ENCODE measurements around the gene TPCN2. TPM values are rescaled to one million over a fixed set of nuclear protein-coding genes. Genes with fewer than 3 reads are reported as not detected.

TPCN2 gene
- total RNA-seq, 4 donors from 2014 or later, result 1.4 to 4.1 (median 3.3) TPM

DNA sequence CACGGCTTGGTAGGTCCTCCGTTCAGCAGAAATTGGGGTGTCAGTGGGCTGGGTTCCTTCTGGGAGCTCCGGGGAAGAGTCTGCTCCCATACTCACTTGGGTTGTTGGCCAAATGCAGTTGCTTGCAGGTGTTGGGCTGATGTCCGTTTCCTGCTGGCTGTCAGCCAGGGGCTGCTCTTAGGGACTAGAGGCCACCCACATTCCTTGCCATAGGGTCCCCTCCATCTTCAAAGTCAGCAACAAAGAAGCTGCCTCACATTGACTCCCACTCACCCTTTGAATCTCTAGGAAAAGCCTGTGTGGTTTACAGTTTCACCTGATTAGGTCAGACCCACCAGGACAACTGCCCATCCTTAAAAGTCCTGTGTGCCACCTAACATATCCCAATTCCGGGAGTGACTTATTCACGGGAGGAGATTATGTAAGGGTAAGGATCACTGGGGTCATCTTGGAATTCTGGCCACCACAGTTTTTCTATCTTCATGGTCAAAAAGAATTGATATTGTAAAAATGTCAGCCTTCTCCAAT is 43.0 kb downstream of the TPCN2 start:
- H3K27me3 ChIP-seq, result no peaks in the 10 kb centered on the region
- peaks cover 2% of the 10 kb centered on the region in 2 donors for H3K4me1 ChIP-seq
- TF ChIP-seq POLR2A (IDR thresholded peaks at IDR 0.05), result no peak
- TF ChIP-seq, protein P1, sequence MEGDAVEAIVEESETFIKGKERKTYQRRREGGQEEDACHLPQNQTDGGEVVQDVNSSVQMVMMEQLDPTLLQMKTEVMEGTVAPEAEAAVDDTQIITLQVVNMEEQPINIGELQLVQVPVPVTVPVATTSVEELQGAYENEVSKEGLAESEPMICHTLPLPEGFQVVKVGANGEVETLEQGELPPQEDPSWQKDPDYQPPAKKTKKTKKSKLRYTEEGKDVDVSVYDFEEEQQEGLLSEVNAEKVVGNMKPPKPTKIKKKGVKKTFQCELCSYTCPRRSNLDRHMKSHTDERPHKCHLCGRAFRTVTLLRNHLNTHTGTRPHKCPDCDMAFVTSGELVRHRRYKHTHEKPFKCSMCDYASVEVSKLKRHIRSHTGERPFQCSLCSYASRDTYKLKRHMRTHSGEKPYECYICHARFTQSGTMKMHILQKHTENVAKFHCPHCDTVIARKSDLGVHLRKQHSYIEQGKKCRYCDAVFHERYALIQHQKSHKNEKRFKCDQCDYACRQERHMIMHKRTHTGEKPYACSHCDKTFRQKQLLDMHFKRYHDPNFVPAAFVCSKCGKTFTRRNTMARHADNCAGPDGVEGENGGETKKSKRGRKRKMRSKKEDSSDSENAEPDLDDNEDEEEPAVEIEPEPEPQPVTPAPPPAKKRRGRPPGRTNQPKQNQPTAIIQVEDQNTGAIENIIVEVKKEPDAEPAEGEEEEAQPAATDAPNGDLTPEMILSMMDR (IDR thresholded peaks at IDR 0.05 in 4 of 5, conservative IDR thresholded peaks at IDR 0.05 in 1 of 5), result no peak
- no peak for DNase-seq
- no peak overlapping the region for H3K4me3 ChIP-seq
- H3K27ac ChIP-seq, result no peak overlapping the region
- intact Hi-C loops (cut with DNase I; ENCODE audit: low total_unique reads) (no loop called here), in situ Hi-C loops (cut with MboI; ENCODE audit: low sequenced_read_pairs in 4 of 4) (no loop called here)
- no peaks in the 10 kb centered on the region for H3K9me3 ChIP-seq
- ATAC-seq, result no peak
- H3K36me3 ChIP-seq, result no peaks in the 10 kb centered on the region

DNA sequence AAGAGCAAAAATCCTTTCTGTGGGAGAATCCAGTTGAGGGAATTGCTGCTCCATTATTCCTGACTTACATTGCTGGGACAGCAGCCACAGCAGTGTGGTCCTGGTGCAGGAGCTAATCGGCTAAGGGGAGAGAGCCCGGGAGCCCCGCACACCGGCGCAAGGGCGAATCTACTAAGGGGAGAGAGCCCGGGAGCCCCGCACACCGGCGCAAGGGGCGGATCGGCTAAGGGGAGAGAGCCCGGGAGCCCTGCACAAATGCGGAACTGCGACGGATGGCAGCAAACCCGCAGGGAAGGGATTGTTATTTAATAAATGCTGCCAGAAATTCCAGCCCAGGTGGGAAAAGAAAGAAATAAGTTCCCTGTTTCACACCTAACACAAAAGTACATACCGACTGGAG is 43.5 kb downstream of the TPCN2 start:
- Histone ChIP-seq H3K27ac (no peak overlapping the region), H3K9me3 (no peaks in the 10 kb centered on the region), H3K27me3 (no peaks in the 10 kb centered on the region), H3K36me3 (no peaks in the 10 kb centered on the region), H3K4me3 (no peak overlapping the region), H3K4me1 (peaks cover 2% of the 10 kb centered on the region in 2 donors)
- TF ChIP-seq, protein P1 (IDR thresholded peaks at IDR 0.05 in 4 of 5, conservative IDR thresholded peaks at IDR 0.05 in 1 of 5), result no peak
- intact Hi-C loops (cut with DNase I; ENCODE audit: low total_unique reads) (no loop called here), in situ Hi-C loops (cut with MboI; ENCODE audit: low sequenced_read_pairs in 4 of 4) (no loop called here)
- DNase-seq, result no peak
- ATAC-seq, result no peak

DNA sequence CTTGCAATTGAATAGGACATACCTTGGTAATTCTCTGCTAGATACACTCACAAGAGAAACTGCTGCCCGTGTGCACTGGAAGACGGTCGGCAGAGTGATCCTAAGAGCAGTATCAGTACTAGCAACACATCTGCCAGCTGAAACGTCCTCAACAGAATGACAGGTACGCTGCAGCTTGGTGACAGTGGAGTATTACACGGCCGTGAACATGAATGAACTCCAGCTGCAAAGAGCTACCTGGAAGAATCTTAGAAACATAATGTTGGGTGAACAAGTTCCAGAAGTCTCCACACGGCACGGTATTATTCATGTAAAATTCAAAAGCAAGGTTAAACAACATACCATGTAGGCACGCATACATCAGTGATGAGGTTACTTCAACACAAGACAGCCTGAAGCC is 44.4 kb downstream of the TPCN2 start:
- ATAC-seq (no peak), DNase-seq (no peak)
- intact Hi-C loops (cut with DNase I; ENCODE audit: low total_unique reads), result no loop called here
- no peaks in the 10 kb centered on the region for H3K9me3 ChIP-seq
- H3K4me1 ChIP-seq, result peaks cover 2% of the 10 kb centered on the region in 2 donors
- no peaks in the 10 kb centered on the region for H3K36me3 ChIP-seq
- H3K4me3 ChIP-seq, result no peak overlapping the region
- no peak overlapping the region for H3K27ac ChIP-seq
- in situ Hi-C loops (cut with MboI; ENCODE audit: low sequenced_read_pairs in 4 of 4), result no loop called here
- H3K27me3 ChIP-seq, result no peaks in the 10 kb centered on the region
- TF ChIP-seq, protein P1 (IDR thresholded peaks at IDR 0.05 in 4 of 5, conservative IDR thresholded peaks at IDR 0.05 in 1 of 5), result no peak
- no peak for TF ChIP-seq POLR2A (IDR thresholded peaks at IDR 0.05)

- Histone ChIP-seq H3K9me3 (no peaks in the 10 kb centered on the region), H3K27ac (no peak overlapping the region), H3K27me3 (no peaks in the 10 kb centered on the region), H3K4me1 (no peaks in the 10 kb centered on the region), H3K36me3 (no peaks in the 10 kb centered on the region), H3K4me3 (no peak overlapping the region)
- intact Hi-C loops (cut with DNase I; ENCODE audit: low total_unique reads) (no loop called here), in situ Hi-C loops (cut with MboI; ENCODE audit: low sequenced_read_pairs in 4 of 4) (no loop called here)
- TF ChIP-seq, protein P1 (IDR thresholded peaks at IDR 0.05 in 4 of 5, conservative IDR thresholded peaks at IDR 0.05 in 1 of 5), result no peak
- TF ChIP-seq POLR2A (IDR thresholded peaks at IDR 0.05), result no peak
- ATAC-seq (no peak), DNase-seq (no peak)
Measured at GRCh38 chr11:69094111-69094914, 45.6 kb downstream of the TPCN2 start.

All from gastrocnemius medialis (tissue), 4 donors.